ENCODE data around the gene TP53AIP1. TPM values are rescaled to one million over a fixed set of nuclear protein-coding genes. Genes with fewer than 3 reads are reported as not detected.

Gene TP53AIP1
- total and polyA plus RNA-seq, 2 experiments from 2014 or later: 0.07 TPM; not detected in 1

DNA sequence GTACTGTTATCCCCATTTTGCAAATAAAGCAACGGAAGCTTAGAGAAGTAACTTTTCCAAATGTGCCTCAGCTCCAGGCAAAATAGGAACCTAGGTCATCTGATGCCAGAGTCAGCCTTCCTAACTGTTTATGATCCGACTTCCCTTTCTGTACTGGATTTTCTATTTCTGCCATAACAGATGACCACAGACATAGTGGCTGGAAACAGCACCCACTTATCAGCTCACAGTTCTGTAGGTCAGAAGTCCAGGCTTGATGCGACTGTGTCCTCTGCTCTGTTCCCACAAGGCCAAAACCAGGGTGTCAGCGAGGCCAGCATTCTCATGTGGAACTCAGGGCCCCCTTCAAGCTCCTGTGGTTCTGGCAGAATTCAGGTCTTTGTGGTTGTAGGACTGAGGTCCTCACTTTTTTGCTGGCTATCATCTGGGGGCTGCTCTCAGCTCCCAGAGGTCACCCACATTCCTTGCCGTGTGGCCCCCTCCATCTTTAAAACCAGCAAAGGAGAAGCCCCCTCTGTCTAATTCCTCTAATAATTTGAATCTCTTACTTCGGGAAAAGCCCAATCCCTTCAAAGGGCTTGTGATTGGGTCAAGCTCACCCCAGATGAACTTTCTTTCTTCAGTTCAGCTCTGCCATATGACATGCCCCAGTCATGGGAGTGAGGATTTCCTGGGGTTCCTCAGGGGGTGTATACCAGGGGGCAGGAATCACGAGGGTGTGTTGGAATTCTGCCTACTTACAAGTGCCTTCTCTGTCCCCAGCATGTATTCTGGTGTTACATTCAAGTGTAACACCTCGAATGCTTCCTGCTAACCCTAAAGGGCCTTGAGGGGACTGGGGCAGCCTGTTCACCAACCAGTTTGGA is 36.3 kb downstream of the TP53AIP1 start:
- no peak overlapping the region for H2AFZ ChIP-seq
- TF ChIP-seq, protein P1, sequence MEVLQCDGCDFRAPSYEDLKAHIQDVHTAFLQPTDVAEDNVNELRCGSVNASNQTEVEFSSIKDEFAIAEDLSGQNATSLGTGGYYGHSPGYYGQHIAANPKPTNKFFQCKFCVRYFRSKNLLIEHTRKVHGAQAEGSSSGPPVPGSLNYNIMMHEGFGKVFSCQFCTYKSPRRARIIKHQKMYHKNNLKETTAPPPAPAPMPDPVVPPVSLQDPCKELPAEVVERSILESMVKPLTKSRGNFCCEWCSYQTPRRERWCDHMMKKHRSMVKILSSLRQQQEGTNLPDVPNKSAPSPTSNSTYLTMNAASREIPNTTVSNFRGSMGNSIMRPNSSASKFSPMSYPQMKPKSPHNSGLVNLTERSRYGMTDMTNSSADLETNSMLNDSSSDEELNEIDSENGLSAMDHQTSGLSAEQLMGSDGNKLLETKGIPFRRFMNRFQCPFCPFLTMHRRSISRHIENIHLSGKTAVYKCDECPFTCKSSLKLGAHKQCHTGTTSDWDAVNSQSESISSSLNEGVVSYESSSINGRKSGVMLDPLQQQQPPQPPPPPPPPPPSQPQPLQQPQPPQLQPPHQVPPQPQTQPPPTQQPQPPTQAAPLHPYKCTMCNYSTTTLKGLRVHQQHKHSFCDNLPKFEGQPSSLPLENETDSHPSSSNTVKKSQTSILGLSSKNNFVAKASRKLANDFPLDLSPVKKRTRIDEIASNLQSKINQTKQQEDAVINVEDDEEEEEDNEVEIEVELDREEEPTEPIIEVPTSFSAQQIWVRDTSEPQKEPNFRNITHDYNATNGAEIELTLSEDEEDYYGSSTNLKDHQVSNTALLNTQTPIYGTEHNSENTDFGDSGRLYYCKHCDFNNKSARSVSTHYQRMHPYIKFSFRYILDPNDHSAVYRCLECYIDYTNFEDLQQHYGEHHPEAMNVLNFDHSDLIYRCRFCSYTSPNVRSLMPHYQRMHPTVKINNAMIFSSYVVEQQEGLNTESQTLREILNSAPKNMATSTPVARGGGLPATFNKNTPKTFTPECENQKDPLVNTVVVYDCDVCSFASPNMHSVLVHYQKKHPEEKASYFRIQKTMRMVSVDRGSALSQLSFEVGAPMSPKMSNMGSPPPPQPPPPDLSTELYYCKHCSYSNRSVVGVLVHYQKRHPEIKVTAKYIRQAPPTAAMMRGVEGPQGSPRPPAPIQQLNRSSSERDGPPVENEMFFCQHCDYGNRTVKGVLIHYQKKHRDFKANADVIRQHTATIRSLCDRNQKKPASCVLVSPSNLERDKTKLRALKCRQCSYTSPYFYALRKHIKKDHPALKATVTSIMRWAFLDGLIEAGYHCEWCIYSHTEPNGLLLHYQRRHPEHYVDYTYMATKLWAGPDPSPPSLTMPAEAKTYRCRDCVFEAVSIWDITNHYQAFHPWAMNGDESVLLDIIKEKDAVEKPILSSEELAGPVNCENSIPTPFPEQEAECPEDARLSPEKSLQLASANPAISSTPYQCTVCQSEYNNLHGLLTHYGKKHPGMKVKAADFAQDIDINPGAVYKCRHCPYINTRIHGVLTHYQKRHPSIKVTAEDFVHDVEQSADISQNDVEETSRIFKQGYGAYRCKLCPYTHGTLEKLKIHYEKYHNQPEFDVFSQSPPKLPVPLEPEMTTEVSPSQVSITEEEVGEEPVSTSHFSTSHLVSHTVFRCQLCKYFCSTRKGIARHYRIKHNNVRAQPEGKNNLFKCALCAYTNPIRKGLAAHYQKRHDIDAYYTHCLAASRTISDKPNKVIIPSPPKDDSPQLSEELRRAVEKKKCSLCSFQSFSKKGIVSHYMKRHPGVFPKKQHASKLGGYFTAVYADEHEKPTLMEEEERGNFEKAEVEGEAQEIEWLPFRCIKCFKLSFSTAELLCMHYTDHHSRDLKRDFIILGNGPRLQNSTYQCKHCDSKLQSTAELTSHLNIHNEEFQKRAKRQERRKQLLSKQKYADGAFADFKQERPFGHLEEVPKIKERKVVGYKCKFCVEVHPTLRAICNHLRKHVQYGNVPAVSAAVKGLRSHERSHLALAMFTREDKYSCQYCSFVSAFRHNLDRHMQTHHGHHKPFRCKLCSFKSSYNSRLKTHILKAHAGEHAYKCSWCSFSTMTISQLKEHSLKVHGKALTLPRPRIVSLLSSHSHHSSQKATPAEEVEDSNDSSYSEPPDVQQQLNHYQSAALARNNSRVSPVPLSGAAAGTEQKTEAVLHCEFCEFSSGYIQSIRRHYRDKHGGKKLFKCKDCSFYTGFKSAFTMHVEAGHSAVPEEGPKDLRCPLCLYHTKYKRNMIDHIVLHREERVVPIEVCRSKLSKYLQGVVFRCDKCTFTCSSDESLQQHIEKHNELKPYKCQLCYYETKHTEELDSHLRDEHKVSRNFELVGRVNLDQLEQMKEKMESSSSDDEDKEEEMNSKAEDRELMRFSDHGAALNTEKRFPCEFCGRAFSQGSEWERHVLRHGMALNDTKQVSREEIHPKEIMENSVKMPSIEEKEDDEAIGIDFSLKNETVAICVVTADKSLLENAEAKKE (CRISPR knock-in tag; IDR thresholded peaks at IDR 0.05): no peak
- TF ChIP-seq CREB1 (CRISPR knock-in tag; IDR thresholded peaks at IDR 0.05; ENCODE audit: low read depth): no peak
- TF ChIP-seq, protein P2, sequence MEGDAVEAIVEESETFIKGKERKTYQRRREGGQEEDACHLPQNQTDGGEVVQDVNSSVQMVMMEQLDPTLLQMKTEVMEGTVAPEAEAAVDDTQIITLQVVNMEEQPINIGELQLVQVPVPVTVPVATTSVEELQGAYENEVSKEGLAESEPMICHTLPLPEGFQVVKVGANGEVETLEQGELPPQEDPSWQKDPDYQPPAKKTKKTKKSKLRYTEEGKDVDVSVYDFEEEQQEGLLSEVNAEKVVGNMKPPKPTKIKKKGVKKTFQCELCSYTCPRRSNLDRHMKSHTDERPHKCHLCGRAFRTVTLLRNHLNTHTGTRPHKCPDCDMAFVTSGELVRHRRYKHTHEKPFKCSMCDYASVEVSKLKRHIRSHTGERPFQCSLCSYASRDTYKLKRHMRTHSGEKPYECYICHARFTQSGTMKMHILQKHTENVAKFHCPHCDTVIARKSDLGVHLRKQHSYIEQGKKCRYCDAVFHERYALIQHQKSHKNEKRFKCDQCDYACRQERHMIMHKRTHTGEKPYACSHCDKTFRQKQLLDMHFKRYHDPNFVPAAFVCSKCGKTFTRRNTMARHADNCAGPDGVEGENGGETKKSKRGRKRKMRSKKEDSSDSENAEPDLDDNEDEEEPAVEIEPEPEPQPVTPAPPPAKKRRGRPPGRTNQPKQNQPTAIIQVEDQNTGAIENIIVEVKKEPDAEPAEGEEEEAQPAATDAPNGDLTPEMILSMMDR (conservative IDR thresholded peaks at IDR 0.05; ENCODE audit: low read depth in 2 of 2): no peak
- TF ChIP-seq, protein P3, sequence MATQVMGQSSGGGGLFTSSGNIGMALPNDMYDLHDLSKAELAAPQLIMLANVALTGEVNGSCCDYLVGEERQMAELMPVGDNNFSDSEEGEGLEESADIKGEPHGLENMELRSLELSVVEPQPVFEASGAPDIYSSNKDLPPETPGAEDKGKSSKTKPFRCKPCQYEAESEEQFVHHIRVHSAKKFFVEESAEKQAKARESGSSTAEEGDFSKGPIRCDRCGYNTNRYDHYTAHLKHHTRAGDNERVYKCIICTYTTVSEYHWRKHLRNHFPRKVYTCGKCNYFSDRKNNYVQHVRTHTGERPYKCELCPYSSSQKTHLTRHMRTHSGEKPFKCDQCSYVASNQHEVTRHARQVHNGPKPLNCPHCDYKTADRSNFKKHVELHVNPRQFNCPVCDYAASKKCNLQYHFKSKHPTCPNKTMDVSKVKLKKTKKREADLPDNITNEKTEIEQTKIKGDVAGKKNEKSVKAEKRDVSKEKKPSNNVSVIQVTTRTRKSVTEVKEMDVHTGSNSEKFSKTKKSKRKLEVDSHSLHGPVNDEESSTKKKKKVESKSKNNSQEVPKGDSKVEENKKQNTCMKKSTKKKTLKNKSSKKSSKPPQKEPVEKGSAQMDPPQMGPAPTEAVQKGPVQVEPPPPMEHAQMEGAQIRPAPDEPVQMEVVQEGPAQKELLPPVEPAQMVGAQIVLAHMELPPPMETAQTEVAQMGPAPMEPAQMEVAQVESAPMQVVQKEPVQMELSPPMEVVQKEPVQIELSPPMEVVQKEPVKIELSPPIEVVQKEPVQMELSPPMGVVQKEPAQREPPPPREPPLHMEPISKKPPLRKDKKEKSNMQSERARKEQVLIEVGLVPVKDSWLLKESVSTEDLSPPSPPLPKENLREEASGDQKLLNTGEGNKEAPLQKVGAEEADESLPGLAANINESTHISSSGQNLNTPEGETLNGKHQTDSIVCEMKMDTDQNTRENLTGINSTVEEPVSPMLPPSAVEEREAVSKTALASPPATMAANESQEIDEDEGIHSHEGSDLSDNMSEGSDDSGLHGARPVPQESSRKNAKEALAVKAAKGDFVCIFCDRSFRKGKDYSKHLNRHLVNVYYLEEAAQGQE (IDR thresholded peaks at IDR 0.05; ENCODE audit: unreplicated experiment): no peak
- H3F3A ChIP-seq (replicated peaks; ENCODE audit: low read depth): peaks cover 24% of the 10 kb centered on the region; the same call in 1 of the 2 replicates
- H4K20me1 ChIP-seq (replicated peaks; ENCODE audit: insufficient read depth): peaks cover under 1% of the 10 kb centered on the region; the same call in 1 of the 2 replicates
- peak overlapping the region; percentile 77 for H3K4me3 Mint-ChIP-seq
- H3K4me3 ChIP-seq: peak overlapping the region; percentile 68
- peaks cover 35% of the 10 kb centered on the region for H3K4me1 ChIP-seq (ENCODE audit: insufficient read depth)
- peak overlapping the region; percentile 84 for H3K4me2 ChIP-seq
- H3K27me3 ChIP-seq (ENCODE audit: insufficient read depth): peaks cover 74% of the 10 kb centered on the region
- no peaks in the 10 kb centered on the region for H3K36me3 ChIP-seq (ENCODE audit: insufficient read depth)
- no peaks in the 10 kb centered on the region; the same call in 2 of the 3 replicates for H3K36me3 Mint-ChIP-seq (ENCODE audit: low read depth)
- H3K27ac ChIP-seq (ENCODE audit: low read depth): no peak overlapping the region
- ATAC-seq: no peak
- DNase-seq (ENCODE audit: low spot score): no peak
- H3K27ac Mint-ChIP-seq: no peak overlapping the region
- no peaks in the 10 kb centered on the region for H3K79me2 ChIP-seq (replicated peaks; ENCODE audit: insufficient read depth)
- peaks cover 60% of the 10 kb centered on the region for H3K27me3 Mint-ChIP-seq (ENCODE audit: insufficient read depth, low read depth, poor library complexity)
- H3K9me3 Mint-ChIP-seq: peaks cover 6% of the 10 kb centered on the region; the same call in 2 of the 3 replicates
- H3K9me2 ChIP-seq (ENCODE audit: insufficient read depth): no peaks in the 10 kb centered on the region
- peaks cover 30% of the 10 kb centered on the region for H3K4me1 Mint-ChIP-seq

Data from GM23338 (cell line).